WTC11 (cell line): ENCODE measurements around the gene FADS6.

Experiments used
- CREB1 ChIP-seq: sonication (generic); formaldehyde crosslinking; IDR thresholded peaks from 2 replicates; pipeline ENCODE4 v1.8.0; 2023; ENCODE audit warnings: mild to moderate bottlenecking, missing genetic modification reagents
- CREM ChIP-seq: sonication (generic); formaldehyde crosslinking; IDR thresholded peaks from 2 replicates; pipeline ENCODE4 v1.8.1; 2022; ENCODE audit warnings: mild to moderate bottlenecking, missing genetic modification reagents, moderate library complexity
- CTCF ChIP-seq: fragments of 200-600 bp; IDR thresholded peaks from 2 replicates; pipeline ENCODE4 v1.8.0; 2022; ENCODE audit warnings: antibody characterized with exemption
- ETV6 ChIP-seq: sonication (generic); formaldehyde crosslinking; IDR thresholded peaks from 2 replicates; pipeline ENCODE4 v1.8.1; 2022; ENCODE audit warnings: mild to moderate bottlenecking, missing genetic modification reagents
- IRF2 ChIP-seq: sonication (generic); formaldehyde crosslinking; IDR thresholded peaks from 2 replicates; pipeline ENCODE4 v1.8.0; 2022; ENCODE audit warnings: low read depth, missing genetic modification reagents, borderline replicate concordance
- NFATC4 ChIP-seq: fragments of 250-450 bp; sonication (Bioruptor Pico); IDR thresholded peaks from 2 replicates; pipeline ENCODE4 v1.9.0; 2021; ENCODE audit warnings: mild to moderate bottlenecking
- SMAD3 ChIP-seq: sonication (generic); formaldehyde crosslinking; IDR thresholded peaks from 2 replicates; pipeline ENCODE4 v1.8.0; 2022; ENCODE audit warnings: missing genetic modification reagents, mild to moderate bottlenecking, borderline replicate concordance
- SP1 ChIP-seq: sonication (generic); formaldehyde crosslinking; conservative IDR thresholded peaks from 2 replicates; pipeline ENCODE4 v1.8.1; 2022; ENCODE audit warnings: missing genetic modification reagents
- ZNF532 ChIP-seq: fragments of 250-450 bp; sonication (Bioruptor Pico); IDR thresholded peaks from 2 replicates; pipeline ENCODE4 v1.9.0; 2021; ENCODE audit warnings: mild to moderate bottlenecking, borderline replicate concordance
- TF ChIP-seq, protein P1 (sequence below): sonication (generic); formaldehyde crosslinking; IDR thresholded peaks from 2 replicates; pipeline ENCODE4 v1.8.0; 2022; ENCODE audit warnings: mild to moderate bottlenecking, missing genetic modification reagents
- TF ChIP-seq, protein P2 (sequence below): sonication (generic); formaldehyde crosslinking; IDR thresholded peaks from 2 replicates; pipeline ENCODE4 v1.8.1; 2023; ENCODE audit warnings: mild to moderate bottlenecking, missing genetic modification reagents, moderate library complexity

DNA sequence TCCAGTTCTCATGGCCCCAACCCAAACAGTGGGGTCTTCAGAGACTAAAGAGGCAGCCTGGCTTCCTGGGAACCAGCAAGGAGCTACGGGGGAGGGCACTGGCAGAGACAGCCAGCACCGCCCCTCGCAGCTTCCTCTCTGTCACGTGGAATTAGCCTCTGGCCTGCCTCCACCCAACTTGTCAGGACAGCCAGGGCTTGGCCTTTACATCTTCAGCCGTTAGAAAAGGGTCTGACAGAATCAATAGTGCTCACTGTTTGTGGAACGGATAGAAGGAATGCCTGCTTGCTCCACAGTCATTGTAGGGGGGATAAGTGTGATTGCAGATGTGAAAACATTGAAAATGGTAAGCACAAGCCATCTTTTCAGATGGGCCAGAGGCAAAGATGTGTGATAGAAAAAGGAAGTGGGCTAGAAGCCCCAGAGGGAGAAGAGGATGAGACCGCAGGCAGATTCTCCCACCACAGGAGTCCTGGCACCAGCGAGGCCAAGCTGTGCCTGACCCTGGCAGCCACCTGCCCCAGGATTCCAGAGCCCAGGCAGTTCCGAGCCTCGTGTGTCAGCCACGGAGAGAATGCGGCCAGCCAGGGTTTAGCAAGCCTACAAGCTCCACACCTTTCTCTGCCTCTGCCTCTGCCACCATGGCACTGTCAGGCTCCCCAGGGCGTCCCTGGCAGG lies 52.3 kb downstream of the FADS6 start:
- TF ChIP-seq CTCF: no peak
- TF ChIP-seq ZNF532 (CRISPR knock-in tag): no peak
- TF ChIP-seq, protein P1, sequence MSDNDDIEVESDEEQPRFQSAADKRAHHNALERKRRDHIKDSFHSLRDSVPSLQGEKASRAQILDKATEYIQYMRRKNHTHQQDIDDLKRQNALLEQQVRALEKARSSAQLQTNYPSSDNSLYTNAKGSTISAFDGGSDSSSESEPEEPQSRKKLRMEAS (CRISPR knock-in tag): no peak
- no peak for TF ChIP-seq SMAD3
- no peak for TF ChIP-seq CREB1 (CRISPR knock-in tag)
- no peak for TF ChIP-seq ETV6
- no peak for TF ChIP-seq CREM (CRISPR knock-in tag)
- no peak for TF ChIP-seq NFATC4
- TF ChIP-seq IRF2: no peak
- TF ChIP-seq SP1 (CRISPR knock-in tag): no peak
- TF ChIP-seq, protein P2, sequence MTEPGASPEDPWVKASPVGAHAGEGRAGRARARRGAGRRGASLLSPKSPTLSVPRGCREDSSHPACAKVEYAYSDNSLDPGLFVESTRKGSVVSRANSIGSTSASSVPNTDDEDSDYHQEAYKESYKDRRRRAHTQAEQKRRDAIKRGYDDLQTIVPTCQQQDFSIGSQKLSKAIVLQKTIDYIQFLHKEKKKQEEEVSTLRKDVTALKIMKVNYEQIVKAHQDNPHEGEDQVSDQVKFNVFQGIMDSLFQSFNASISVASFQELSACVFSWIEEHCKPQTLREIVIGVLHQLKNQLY (CRISPR knock-in tag): no peak
